GM18498 (cell line): Measurements from ENCODE around the gene NOS2.

Experiments used
- ATAC-seq: cut with Tn5 transposase; IDR thresholded peaks from one replicate; pipeline ENCODE4 v1.9.1; 2021; ENCODE audit warnings: mild to moderate bottlenecking, moderate library complexity; ENCODE audit not compliant: unreplicated experiment

Gene NOS2

DNA sequence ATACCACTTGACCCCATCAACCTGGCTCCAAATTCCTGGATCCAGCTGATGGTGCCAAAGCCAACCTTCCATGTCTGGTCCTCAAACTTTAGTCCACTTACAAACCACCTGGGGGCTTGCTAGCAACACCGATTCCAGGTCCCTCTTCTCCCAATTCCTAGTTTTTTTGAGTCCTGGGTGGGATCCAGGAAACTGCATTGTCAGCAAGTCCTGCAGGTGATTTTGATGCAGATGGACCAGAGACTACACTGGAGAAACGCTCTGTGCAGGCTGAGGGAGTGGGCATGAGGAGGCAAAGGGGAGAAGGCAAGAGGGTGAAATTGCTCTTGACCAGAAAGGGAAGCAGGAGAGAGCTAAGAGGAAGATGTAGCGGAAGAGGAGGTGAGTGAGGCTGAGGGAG lies 21.0 kb upstream of the NOS2 start:
- no peak for ATAC-seq

DNA sequence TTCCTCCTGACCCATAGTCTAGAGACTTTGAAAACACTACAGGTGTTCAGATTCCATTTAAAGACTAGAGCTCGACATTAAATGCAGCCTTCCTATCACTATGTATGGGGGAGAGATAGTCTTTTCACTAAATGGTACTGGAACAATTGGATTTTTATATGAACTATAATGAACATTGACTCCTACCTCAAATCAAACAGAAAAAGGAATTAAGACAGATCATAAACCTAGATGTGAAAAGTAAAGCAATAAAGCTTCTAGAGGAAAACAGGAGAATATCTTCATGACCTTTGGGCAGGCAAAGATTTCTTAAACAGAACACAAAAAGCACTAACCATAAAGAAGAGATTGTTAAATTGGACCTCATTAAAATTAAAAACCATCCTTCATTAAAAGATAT lies 18.8 kb upstream of the NOS2 start:
- ATAC-seq, result no peak

- no peak for ATAC-seq
These were observed 18.2 kb upstream of the NOS2 start for GRCh38 chr17:27818401-27819105.

GRCh38 chr17:27817731-27818130 lies 17.4 kb upstream of the NOS2 start:
- ATAC-seq, result no peak

DNA sequence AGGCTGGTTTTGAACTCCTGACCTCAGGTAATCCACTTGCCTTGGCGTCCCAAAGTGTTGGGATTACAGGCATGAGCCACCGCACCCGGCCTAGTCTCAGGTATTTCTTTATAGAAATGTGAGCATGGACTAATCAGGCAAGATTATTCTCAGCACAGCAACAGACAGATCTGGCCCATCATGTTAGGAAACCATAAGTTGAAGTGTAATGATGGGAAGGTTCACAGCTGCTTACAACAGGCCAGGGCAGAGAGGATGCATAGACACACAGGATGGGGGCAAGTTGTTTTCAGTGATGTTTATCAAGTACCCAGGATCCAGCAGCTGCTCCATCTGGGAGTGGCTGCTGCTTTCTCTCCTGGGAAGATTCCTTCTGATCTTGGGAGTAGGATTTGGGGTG lies 16.6 kb upstream of the NOS2 start:
- no peak for ATAC-seq

GRCh38 chr17:27811961-27812360 lies 11.6 kb upstream of the NOS2 start:
- no peak for ATAC-seq

- no peak for ATAC-seq
These were observed 10.7 kb upstream of the NOS2 start for GRCh38 chr17:27810902-27811557.

DNA sequence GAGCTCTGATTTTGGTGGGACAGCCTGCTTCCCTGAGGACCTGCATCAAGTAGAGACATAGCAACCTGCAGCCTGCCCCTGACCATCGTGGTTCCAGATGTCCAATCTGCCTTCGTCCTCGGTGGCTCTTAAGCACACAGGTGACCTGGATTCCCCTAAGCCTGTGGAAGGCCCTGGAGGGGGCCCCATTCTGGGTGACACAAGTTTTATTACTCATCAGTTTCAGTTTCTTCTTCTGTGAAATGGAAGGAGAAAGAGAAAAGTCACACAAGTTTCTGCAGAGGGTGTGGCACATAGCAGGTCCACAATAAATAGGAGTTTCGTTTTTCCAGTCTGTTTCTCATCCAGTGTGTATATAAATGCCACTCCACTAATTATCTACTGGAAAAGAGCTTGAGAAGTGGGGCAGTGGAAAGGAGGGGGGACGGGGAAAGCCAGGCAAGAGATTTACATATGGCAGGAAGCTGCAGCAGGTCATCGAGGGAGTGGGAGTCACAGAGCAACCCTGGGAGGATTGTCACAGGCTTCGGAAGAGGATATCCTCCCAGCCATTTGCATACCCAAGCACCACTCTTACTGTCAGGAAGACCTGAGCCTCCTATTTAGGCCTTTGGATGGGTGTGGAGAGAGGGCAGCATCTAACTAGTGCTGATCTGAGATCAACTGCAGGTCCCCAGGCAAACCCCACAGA lies 10.0 kb upstream of the NOS2 start:
- peak; percentile 30 for ATAC-seq

DNA sequence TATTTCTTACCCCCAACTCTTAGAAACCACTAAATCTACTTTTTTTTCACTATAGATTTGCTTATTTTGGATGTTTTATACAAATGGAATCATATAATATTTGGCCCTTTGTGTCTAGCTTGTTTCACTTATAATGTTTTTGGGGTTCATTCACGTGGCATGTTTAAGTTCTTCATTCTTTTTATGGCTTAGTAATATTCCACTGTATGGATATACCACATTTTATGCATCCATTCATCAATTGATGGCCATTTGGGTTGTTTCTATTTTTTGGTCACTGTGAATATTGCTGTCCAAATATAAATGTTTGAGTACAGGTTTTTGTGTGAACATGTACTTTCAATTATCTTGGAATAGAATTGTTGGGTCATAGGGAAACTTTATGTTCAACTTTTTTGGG lies 9.2 kb upstream of the NOS2 start:
- ATAC-seq, result no peak

DNA sequence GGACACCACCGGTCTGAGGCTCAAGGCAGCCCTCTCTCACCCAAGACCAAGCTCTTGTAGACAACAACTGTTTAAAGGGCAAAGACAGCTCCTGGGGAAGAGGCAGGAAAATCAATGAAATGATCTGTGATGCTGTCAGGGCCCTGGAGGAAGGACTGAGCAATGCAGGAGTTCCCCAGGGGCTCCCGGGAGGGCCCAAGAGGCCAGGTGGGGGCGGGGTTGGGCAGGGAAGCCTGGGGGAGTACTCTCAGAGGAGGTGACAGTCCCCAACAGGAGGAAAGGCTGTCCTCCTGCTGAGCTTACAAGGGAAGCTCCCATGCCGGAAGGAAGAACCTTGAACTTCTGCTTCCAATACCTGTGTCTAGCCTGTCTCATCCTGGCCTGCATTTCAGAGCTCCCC lies 8.3 kb upstream of the NOS2 start:
- ATAC-seq, result no peak

DNA sequence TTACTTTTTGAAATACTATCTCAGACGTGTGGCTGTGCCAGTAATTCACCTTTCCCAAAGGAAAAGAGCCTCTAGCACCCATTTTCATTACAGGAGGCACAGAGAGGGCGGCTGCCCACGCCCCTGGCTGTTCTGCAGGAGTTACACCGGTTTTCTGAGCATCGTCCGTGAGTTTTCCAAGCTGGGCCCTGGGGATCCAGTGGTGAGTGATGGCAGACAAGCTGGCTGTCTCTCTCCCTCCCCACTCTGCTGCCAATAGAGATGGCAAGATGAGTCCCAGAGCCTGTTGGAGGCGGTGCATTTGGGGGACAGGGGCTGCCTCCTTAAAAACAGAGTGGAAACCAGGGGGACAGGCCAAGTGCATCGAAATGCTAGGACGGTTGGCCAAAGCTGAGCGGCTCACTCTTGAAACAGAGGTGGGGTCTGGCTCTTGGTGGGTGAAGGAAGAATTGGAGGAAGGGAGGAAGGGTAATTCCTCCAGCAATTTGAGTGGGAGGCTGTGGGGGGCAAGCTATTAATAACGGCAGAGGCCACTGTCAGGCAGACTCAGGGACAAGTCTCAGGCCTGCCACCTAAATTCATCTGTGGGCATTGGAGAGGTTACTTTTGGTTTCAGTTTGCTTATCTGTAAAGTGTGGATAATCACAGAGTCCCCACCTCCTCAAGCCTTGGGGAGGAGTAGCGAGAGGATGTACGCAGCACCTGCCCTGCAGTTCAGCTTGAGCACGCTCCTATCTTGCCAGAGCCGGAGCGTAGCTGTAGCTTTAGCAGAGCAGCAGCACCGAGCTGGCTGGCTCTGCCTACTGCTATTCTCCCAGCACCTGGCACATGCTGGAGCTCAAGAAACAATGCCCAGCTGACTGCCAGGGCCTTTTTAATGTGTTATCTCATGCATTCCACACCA lies 7.5 kb upstream of the NOS2 start:
- peak; percentile 75 for ATAC-seq

DNA sequence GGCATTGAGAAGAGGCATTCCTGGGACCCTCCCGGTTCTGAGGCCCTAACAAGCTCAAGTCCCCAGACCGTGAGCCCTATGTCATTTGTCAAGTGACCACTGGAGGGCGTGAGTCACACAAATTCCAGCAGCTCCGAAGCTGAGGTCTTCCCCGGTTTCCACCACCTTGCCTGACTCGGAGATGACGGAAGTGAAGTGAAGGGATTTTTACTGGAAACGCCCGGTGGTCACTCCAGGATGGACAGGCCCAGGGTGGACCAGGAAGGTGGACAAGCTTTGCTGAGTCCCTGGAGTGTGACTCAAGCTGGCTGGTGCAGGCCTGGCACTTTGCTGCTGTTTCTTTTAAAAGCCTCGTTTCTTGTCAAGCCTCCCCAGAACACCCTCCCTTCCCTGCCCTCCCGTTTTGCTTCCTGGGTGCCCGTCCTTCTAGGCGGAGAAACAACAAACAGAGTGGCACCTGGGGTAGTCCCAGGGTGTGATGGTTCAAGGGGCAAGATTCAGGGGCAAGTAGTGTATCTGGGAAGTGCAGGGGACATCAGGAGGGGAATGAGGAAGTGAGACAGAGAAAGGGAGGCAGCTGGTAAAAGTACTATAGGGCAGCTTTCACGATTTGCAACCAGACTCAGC lies 5.3 kb upstream of the NOS2 start:
- peak; percentile 49 for ATAC-seq

GRCh38 chr17:27804113-27804512 lies 3.8 kb upstream of the NOS2 start:
- no peak for ATAC-seq

- no peak for ATAC-seq
These were observed 2.8 kb upstream of the NOS2 start for GRCh38 chr17:27802962-27803680.

DNA sequence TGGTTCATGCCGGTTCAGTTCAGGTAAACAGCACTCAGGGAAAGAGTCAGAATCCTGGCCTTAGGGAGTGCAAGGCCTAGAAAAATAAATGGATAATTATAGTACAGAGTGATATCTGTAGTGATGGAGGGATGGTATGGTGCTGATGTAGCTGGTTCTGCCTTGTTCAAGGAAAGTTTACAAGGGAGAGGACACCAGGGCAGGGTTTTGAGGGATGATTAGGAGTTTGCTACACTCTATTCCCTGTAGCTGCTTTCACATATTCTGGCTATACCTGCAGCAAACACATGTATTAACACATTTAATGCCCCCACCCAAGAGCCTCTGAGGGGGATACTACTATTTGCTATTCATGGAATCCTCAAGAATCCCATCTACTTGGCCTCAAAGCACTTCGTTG lies 1.7 kb upstream of the NOS2 start:
- no peak for ATAC-seq

GRCh38 chr17:27798376-27798775 lies 2.0 kb downstream of the NOS2 start:
- ATAC-seq, result no peak

GRCh38 chr17:27797390-27798091 lies 2.8 kb downstream of the NOS2 start:
- no peak for ATAC-seq

DNA sequence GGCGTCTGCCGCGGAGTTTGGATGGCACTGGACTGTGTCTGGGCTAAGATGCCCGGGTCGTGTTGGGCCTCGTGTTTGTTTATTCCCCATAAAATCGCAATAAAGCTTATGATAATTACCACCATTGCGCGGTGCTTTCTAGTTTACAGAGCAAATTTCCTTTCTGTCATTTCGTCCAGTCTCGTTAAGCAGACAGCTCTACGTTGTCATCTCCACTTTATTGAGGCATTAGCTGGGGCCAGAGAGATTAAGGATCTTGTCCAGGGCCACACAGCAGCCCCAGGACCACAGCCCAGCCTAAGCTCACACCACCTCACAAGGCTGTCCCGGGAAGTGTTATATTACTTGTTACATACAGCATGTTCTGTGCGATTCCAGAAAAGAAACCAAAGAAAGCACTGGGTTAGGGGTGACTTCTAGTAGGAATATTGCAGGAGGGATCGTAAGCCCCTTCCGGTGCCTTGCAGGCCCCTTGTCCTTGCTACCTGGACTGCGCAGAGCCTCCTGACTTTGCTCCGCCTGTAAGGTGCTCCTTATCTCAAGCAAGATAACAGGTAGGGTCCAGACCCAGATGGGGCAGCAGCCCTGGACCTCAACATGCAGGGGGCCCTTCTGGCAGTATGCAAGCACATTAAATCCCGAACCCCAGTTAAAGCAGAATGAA lies 6.3 kb downstream of the NOS2 start:
- no peak for ATAC-seq
